SU-DHL-6 (cell line): ENCODE measurements around the gene DUOXA1.
"Not testable (repeated sequence)": the region's sequence is repeated elsewhere in the genome, so short reads cannot be mapped to it uniquely, and the experiment has no call there.

Experiments
- H2AFZ ChIP-seq: fragments of 200-600 bp; sonication (generic); 2 replicates; pipeline ENCODE4 v1.6.1; 2014; ENCODE audit warnings: low read depth, mild to moderate bottlenecking, moderate library complexity, mixed read lengths, antibody characterized with exemption, low read length; ENCODE audit not compliant: severe bottlenecking
- H3F3A ChIP-seq: fragments of 200-600 bp; shearing (Covaris generic); 2 replicates; pipeline ENCODE4 v1.6.0; 2016; ENCODE audit warnings: antibody characterized with exemption, mild to moderate bottlenecking; ENCODE audit not compliant: insufficient read depth
- H3K27ac ChIP-seq: fragments of 200-600 bp; sonication (generic); 2 replicates; pipeline ENCODE4 v1.5.1; 2016; ENCODE audit warnings: low read depth, mild to moderate bottlenecking, low read length, moderate library complexity, mixed read lengths
- H3K27me3 ChIP-seq: fragments of 200-600 bp; sonication (generic), shearing (Covaris generic); 2 replicates; pipeline ENCODE4 v1.6.0; 2014; ENCODE audit warnings: mild to moderate bottlenecking, low read length
- H3K36me3 ChIP-seq: fragments of 200-600 bp; sonication (generic); 2 replicates; pipeline ENCODE4 v1.6.1; 2014; ENCODE audit warnings: mild to moderate bottlenecking, low read length, mixed read lengths
- H3K4me2 ChIP-seq: fragments of 300-600, 200-600 bp; shearing (Covaris generic), sonication (generic); 2 replicates; pipeline ENCODE4 v1.6.0; 2014; ENCODE audit warnings: low read length, low read depth, mild to moderate bottlenecking; ENCODE audit not compliant: poor library complexity, severe bottlenecking
- H3K4me3 ChIP-seq: fragments of 200-600 bp; sonication (generic); 2 replicates; pipeline ENCODE4 v1.5.1; 2014; ENCODE audit warnings: antibody characterized with exemption, low read length, mild to moderate bottlenecking, mixed read lengths; ENCODE audit not compliant: insufficient read depth, poor library complexity, severe bottlenecking
- H3K79me2 ChIP-seq: fragments of 200-600 bp; sonication (generic); 2 replicates; pipeline ENCODE4 v1.6.1; 2014; ENCODE audit warnings: mild to moderate bottlenecking, low read length, moderate library complexity; ENCODE audit not compliant: insufficient read depth
- H3K9ac ChIP-seq: fragments of 200-600 bp; sonication (generic); 2 replicates; pipeline ENCODE4 v1.7.0; 2014; ENCODE audit warnings: mild to moderate bottlenecking, low read length
- H3K9me2 ChIP-seq: fragments of 200-600 bp; sonication (generic); replicated peaks from 2 replicates; pipeline ENCODE4 v1.6.1; 2014; ENCODE audit warnings: low read length; ENCODE audit not compliant: insufficient read depth
- H3K9me3 ChIP-seq: fragments of 200-600 bp; sonication (generic); 2 replicates; pipeline ENCODE4 v1.6.1; 2014; ENCODE audit warnings: low read length, mixed read lengths; ENCODE audit not compliant: insufficient read depth
- H4K20me1 ChIP-seq: fragments of 200-600 bp; sonication (generic); 2 replicates; pipeline ENCODE4 v1.6.1; 2014; ENCODE audit warnings: low read depth, mild to moderate bottlenecking, antibody characterized with exemption, low read length, moderate library complexity, mixed read lengths

The DUOXA1 gene

GRCh38 chr15:45079201-45079600, 50.5 kb downstream of the DUOXA1 start:
- H4K20me1 ChIP-seq, H3F3A ChIP-seq, H3K79me2 ChIP-seq, H3K27me3 ChIP-seq, H3K9me3 ChIP-seq, H3K4me2 ChIP-seq, H3K27ac ChIP-seq, H3K9me2 ChIP-seq, H3K9ac ChIP-seq, H2AFZ ChIP-seq, H3K4me3 ChIP-seq, H3K36me3 ChIP-seq: not testable (repeated sequence)

- not testable (repeated sequence) for H3K9ac ChIP-seq, H3F3A ChIP-seq, H2AFZ ChIP-seq, H3K79me2 ChIP-seq, H3K4me2 ChIP-seq, H3K4me3 ChIP-seq, H3K9me2 ChIP-seq, H3K27me3 ChIP-seq, H3K36me3 ChIP-seq, H3K27ac ChIP-seq, H3K9me3 ChIP-seq, H4K20me1 ChIP-seq
These were observed 52.3 kb downstream of the DUOXA1 start for GRCh38 chr15:45077391-45077790.

- not testable (repeated sequence) for H3K9me2 ChIP-seq, H3K36me3 ChIP-seq, H3K79me2 ChIP-seq, H3K9me3 ChIP-seq, H3K27me3 ChIP-seq, H3F3A ChIP-seq, H4K20me1 ChIP-seq, H3K27ac ChIP-seq, H3K4me3 ChIP-seq, H2AFZ ChIP-seq, H3K4me2 ChIP-seq, H3K9ac ChIP-seq
These were observed 54.0 kb downstream of the DUOXA1 start for GRCh38 chr15:45075440-45076320.

- not testable (repeated sequence) for H3K9me2 ChIP-seq, H4K20me1 ChIP-seq, H3K36me3 ChIP-seq, H3K4me2 ChIP-seq, H3K27ac ChIP-seq, H3K4me3 ChIP-seq, H3K9me3 ChIP-seq, H2AFZ ChIP-seq, H3K79me2 ChIP-seq, H3F3A ChIP-seq, H3K27me3 ChIP-seq, H3K9ac ChIP-seq
These were observed 56.1 kb downstream of the DUOXA1 start for GRCh38 chr15:45073602-45074001.

- H3K79me2 ChIP-seq, H3K4me2 ChIP-seq, H3K9me2 ChIP-seq, H3K27ac ChIP-seq, H3K27me3 ChIP-seq, H2AFZ ChIP-seq, H4K20me1 ChIP-seq, H3K9ac ChIP-seq, H3F3A ChIP-seq, H3K4me3 ChIP-seq, H3K9me3 ChIP-seq, H3K36me3 ChIP-seq: not testable (repeated sequence)
These were observed 59.7 kb downstream of the DUOXA1 start for GRCh38 chr15:45069942-45070360.
